ENCODE measurements around the gene CHCHD4. TPM values are rescaled to one million over a fixed set of nuclear protein-coding genes. Genes with fewer than 3 reads are reported as not detected.
A peak's percentile ranks its signal among the peaks of the same experiment; 100 is the strongest.

CHCHD4 gene
- polyA plus RNA-seq, 1 donor = 17.7 TPM

DNA sequence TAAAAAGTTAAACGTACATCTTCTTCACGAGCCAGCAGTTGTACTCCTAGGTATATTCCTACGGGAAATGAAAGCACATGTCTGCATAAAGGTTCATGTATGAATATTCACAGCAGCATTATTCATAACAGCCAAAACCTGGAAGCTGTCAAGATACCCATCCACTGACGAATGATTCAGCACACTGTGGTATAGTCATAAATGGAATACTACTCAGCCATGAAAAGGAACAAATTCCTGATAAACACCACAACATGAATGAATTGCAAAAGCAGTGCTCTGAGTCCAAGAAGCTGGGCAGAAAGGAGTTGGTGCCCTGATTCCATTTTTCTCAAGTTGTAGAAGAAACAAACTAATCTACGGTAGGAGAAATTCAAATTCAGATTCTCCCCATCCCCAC lies 4.1 kb upstream of the CHCHD4 start:
- no peak overlapping the region for H3K27ac ChIP-seq (ENCODE audit: low read length)
- WGBS (ENCODE audit: insufficient coverage, low lambda C conversion rate) = no CpG with 5 or more reads among the region's 5 CpGs
- peaks cover 58% of the 10 kb centered on the region for H3K36me3 ChIP-seq (ENCODE audit: control insufficient read depth, insufficient read depth, low read length)
- H3K4me3 ChIP-seq (ENCODE audit: low read length) = no peak overlapping the region
- H3K9me3 ChIP-seq (ENCODE audit: control insufficient read depth, low read depth, low read length) = no peaks in the 10 kb centered on the region
- peaks cover 29% of the 10 kb centered on the region for H3K4me1 ChIP-seq (ENCODE audit: control insufficient read depth, insufficient read depth, low read length)
- H3K27me3 ChIP-seq (ENCODE audit: control insufficient read depth, insufficient read depth, low read length) = no peaks in the 10 kb centered on the region
- DNase-seq = no peak

DNA sequence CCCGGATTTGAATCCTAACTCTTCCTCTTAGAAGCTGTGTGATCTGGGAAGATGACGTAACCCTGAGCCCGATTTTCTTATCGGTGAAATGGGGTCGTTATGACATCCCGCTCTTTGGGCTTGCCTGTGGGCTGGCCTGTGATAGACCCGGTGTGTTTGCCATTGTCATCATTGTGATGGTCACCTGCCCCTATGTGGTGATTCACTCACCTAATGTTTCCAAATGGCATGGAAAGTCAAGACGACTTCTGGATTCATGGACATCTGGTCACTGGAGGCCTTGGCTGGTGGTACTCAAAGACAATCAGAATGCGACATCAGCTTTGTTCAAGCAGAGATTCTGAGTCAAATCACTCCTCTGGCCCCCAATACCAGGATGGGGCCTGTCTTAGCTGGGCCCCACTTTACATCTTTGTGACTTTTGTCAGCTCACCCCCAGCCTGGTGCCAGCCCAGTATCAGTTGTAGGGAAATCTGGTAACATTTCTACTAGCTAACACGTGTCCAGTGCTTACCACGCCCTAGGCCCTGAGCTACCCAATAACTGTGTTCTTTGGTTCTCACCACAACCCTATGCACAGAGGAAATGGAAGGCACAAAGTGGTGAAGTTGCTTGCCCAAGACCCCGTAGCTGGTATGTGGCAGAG lies 3.0 kb upstream of the CHCHD4 start:
- no peak for DNase-seq
- Histone ChIP-seq H3K9me3 (ENCODE audit: control insufficient read depth, low read depth, low read length) (no peaks in the 10 kb centered on the region), H3K4me1 (ENCODE audit: control insufficient read depth, insufficient read depth, low read length) (peaks cover 29% of the 10 kb centered on the region), H3K27ac (ENCODE audit: low read length) (no peak overlapping the region), H3K4me3 (ENCODE audit: low read length) (no peak overlapping the region), H3K27me3 (ENCODE audit: control insufficient read depth, insufficient read depth, low read length) (no peaks in the 10 kb centered on the region), H3K36me3 (ENCODE audit: control insufficient read depth, insufficient read depth, low read length) (peaks cover 49% of the 10 kb centered on the region)
- no CpG with 5 or more reads among the region's 12 CpGs for WGBS (ENCODE audit: insufficient coverage, low lambda C conversion rate)

DNA sequence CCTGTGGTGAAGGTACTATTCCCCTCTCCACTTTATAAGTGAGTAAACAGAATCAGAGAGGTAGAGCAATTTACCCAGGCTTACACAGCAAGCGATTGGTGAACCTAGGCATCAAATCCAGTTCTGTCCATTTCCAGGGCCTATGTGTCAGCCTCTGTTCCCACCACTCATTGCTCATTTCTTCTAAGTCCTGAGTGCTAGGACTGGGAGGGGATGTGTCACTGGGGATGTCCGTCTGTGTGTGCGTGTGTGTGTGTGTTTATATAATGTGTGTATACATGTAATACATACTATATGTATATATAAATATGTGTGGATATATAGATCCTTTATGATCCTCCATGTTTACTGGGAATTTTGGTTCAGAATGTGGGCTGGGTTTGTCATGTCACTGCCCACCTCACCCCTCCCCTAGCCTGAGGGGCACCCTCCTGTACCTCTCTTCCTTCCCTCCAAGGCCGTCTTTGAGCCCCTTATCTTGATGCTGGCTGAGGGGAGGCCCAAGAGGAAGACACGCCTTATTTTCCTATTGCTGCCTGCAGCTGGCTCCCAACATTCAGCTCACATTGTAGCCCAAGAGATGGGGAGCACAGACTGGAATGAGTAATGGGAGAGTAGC lies 2.3 kb upstream of the CHCHD4 start:
- Histone ChIP-seq H3K27me3 (ENCODE audit: control insufficient read depth, insufficient read depth, low read length) (no peaks in the 10 kb centered on the region), H3K9me3 (ENCODE audit: control insufficient read depth, low read depth, low read length) (no peaks in the 10 kb centered on the region), H3K36me3 (ENCODE audit: control insufficient read depth, insufficient read depth, low read length) (peaks cover 42% of the 10 kb centered on the region), H3K27ac (ENCODE audit: low read length) (no peak overlapping the region), H3K4me3 (ENCODE audit: low read length) (no peak overlapping the region), H3K4me1 (ENCODE audit: control insufficient read depth, insufficient read depth, low read length) (peaks cover 27% of the 10 kb centered on the region)
- DNase-seq = no peak
- no CpG with 5 or more reads among the region's 5 CpGs for WGBS (ENCODE audit: insufficient coverage, low lambda C conversion rate)

DNA sequence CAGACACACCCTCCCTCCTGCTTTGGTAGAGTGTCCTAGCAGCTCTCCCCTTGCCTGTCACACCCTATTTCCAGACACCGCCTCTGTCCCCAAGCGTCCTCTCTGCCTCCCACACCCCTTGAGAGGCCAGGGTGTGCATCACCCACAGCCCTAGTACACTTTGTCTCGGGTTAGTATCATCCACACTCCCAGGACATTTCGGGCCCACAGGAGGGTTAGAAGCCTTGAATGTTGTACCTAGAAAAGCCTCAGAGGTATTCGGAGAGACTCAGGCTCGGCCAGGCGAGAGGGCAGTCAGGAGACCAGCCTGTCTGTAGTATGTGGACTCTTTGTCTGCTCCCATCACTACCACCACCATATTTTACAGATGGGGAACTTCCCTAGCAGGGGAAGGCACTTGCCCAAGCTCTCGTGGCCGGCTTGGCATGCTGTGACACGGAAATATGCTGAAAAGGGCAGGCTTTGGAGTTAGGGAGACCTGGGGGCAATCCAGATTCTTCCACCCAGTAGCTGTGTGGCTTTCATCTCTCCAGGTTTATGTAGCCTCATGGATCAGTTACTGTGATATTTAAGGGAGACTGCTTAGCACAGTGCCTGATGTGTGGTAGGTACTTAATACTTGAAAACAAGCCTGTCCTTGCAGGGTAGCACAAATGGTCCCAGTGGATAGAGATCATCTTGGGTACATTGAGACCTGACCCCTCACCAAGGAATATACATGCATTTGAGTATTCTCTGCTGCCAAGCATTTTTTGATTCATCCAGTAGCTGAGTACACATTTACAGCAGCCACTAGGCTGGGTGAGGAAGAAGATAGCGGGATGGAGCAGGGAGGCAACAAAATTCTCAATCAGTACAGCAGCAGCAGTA lies 1.6 kb upstream of the CHCHD4 start:
- Histone ChIP-seq H3K4me3 (ENCODE audit: low read length) (peak overlapping the region; percentile 82), H3K36me3 (ENCODE audit: control insufficient read depth, insufficient read depth, low read length) (peaks cover 35% of the 10 kb centered on the region), H3K4me1 (ENCODE audit: control insufficient read depth, insufficient read depth, low read length) (peaks cover 28% of the 10 kb centered on the region), H3K9me3 (ENCODE audit: control insufficient read depth, low read depth, low read length) (no peaks in the 10 kb centered on the region), H3K27me3 (ENCODE audit: control insufficient read depth, insufficient read depth, low read length) (no peaks in the 10 kb centered on the region), H3K27ac (ENCODE audit: low read length) (peak overlapping the region; percentile 89)
- WGBS (ENCODE audit: insufficient coverage, low lambda C conversion rate) = no CpG with 5 or more reads among the region's 11 CpGs
- no peak for DNase-seq

DNA sequence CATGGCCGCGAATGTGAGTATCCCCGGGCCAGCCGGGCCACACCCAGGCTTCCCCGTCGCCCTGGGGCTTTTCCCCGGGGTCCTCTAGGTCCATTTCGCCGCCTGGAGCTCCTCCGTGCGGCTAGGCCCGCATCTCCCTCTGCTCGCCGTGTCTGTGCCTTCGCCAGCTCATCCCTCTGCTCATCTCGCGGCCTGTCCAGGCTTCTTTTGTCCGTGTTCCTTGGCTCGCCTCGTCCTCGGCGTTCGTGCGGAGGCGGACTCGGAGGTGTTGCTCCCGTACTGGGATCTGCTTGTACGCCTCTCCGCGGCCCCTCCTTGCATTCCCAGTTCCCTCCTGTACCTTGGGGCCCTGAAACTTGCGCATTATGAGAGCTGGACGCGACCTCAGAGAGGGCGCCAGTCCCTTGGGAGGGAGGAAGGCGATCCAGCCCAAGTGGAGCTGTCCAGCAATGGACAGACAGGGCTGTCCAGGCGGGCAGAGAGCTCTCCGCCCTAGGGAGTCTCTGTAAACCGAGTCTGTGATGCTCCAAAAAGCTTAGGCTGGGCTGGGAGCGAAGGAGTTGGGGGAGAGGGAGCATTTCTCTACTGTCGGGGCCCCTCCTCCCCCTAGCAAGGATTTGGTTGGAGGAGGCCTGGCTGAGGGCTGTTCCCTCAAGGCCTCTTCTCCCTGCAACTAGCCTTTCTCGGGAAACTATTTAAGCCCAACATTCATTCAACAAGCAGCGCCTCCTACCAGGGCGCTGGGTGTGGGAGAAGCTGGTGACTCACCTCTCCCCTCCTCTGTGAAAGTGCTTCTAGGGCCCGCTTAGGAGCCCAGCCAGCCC lies 735 bp upstream of the CHCHD4 start:
- no CpG with 5 or more reads among the region's 44 CpGs for WGBS (ENCODE audit: insufficient coverage, low lambda C conversion rate)
- no peaks in the 10 kb centered on the region for H3K9me3 ChIP-seq (ENCODE audit: control insufficient read depth, low read depth, low read length)
- H3K36me3 ChIP-seq (ENCODE audit: control insufficient read depth, insufficient read depth, low read length) = peaks cover 26% of the 10 kb centered on the region
- H3K4me1 ChIP-seq (ENCODE audit: control insufficient read depth, insufficient read depth, low read length) = peaks cover 29% of the 10 kb centered on the region
- no peaks in the 10 kb centered on the region for H3K27me3 ChIP-seq (ENCODE audit: control insufficient read depth, insufficient read depth, low read length)
- DNase-seq = peak; percentile 52 to 77
- H3K27ac ChIP-seq (ENCODE audit: low read length) = peak overlapping the region; percentile 89
- H3K4me3 ChIP-seq (ENCODE audit: low read length) = peak overlapping the region; percentile 82

DNA sequence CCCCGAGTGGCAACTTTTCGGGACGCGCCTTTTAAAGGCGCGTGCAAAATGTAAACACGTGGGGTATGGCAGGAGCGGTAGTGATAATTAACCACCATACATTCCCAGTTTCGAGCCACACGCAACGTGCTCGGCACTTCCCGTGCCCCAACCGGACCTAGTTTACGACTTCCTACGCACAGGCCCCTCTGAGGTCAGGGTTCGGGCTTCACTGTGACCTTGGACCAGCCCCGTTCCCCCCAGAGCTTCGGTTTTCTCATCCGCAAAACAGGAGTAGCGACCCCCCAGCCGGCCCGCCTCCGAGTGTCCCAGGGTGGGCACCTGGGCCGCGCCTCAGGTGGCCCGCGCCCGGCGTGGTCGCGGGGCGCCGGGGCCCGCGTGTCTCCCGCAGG lies 451 bp downstream of the CHCHD4 start:
- no CpG with 5 or more reads among the region's 37 CpGs for WGBS (ENCODE audit: insufficient coverage, low lambda C conversion rate)
- H3K36me3 ChIP-seq (ENCODE audit: control insufficient read depth, insufficient read depth, low read length) = peaks cover 16% of the 10 kb centered on the region
- H3K4me3 ChIP-seq (ENCODE audit: low read length) = peak overlapping the region; percentile 82
- H3K4me1 ChIP-seq (ENCODE audit: control insufficient read depth, insufficient read depth, low read length) = peaks cover 40% of the 10 kb centered on the region
- H3K9me3 ChIP-seq (ENCODE audit: control insufficient read depth, low read depth, low read length) = no peaks in the 10 kb centered on the region
- no peaks in the 10 kb centered on the region for H3K27me3 ChIP-seq (ENCODE audit: control insufficient read depth, insufficient read depth, low read length)
- H3K27ac ChIP-seq (ENCODE audit: low read length) = peak overlapping the region; percentile 63
- DNase-seq = peak; percentile 60 to 87

DNA sequence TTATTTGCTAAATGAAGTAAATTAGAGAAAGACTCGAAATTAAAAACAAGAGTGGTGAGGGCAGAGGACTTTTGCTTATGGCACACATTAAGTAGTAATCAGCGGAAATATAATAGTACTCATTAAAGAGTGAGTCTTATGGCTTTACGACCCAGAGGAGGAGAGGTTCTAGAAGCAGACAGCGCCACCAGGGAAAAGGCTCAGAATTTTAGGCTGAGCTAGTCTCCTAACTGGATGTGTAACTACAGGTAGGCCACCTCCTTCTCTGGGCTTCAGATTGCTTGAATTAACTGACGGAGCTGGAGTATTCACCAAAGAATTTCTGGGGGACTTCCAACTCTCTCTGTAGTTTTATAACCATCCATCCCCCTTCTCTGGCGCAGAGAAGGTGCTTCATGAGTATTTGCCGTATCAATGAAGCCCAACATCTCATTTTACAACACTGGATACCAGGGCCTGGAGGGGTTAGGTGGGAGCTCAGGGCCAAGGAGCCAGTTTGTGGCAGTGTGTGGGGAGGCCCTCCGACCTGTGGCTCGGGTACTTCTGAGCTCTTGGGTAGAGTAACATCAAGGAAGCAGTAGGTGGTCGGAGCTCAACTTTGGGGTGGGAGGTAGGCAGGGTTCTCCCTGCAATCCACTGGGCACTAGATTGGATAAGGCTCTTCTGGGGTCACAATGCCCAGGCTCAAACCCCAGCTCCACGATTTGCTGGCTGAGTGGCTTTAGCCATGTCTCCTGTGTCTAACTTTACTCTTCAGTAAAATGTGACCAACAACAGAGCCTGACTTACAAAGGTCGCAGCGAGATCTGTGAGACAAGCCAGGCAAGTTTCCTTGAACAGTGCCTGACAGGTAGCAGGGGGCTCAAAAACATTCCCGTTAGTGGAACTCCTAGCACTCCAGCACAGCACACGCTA lies 1.1 kb downstream of the CHCHD4 start:
- no peaks in the 10 kb centered on the region for H3K9me3 ChIP-seq (ENCODE audit: control insufficient read depth, low read depth, low read length)
- peak overlapping the region; percentile 82 for H3K4me3 ChIP-seq (ENCODE audit: low read length)
- H3K27ac ChIP-seq (ENCODE audit: low read length) = peak overlapping the region; percentile 63
- H3K36me3 ChIP-seq (ENCODE audit: control insufficient read depth, insufficient read depth, low read length) = peaks cover 11% of the 10 kb centered on the region
- no peak for DNase-seq
- H3K4me1 ChIP-seq (ENCODE audit: control insufficient read depth, insufficient read depth, low read length) = peaks cover 46% of the 10 kb centered on the region
- no peaks in the 10 kb centered on the region for H3K27me3 ChIP-seq (ENCODE audit: control insufficient read depth, insufficient read depth, low read length)
- WGBS (ENCODE audit: insufficient coverage, low lambda C conversion rate) = 94% methylated on average over 2 of the region's 15 CpGs

DNA sequence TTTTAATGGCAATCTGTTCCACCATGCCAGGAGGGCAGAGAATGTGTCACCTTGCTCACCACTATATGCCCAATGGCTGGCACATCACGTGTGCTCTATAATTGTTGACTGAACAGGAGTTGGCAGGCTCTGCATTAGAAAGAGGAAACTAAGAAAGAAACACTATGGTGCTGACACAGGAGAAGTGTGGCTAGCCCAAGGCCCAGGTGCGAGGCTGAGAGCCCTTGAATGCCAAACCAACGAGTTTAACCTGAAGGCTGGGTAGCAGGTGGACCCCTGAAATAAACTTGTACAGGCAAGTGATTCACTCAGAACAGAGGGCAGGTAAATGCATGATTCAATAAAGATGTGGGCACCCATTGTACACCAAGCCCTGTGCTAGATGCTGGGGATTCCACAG lies 2.4 kb downstream of the CHCHD4 start:
- Histone ChIP-seq H3K9me3 (ENCODE audit: control insufficient read depth, low read depth, low read length) (no peaks in the 10 kb centered on the region), H3K36me3 (ENCODE audit: control insufficient read depth, insufficient read depth, low read length) (peaks cover 1% of the 10 kb centered on the region), H3K4me1 (ENCODE audit: control insufficient read depth, insufficient read depth, low read length) (peaks cover 50% of the 10 kb centered on the region), H3K27ac (ENCODE audit: low read length) (no peak overlapping the region), H3K4me3 (ENCODE audit: low read length) (no peak overlapping the region), H3K27me3 (ENCODE audit: control insufficient read depth, insufficient read depth, low read length) (no peaks in the 10 kb centered on the region)
- no peak for DNase-seq
- no CpG with 5 or more reads among the region's 3 CpGs for WGBS (ENCODE audit: insufficient coverage, low lambda C conversion rate)

DNA sequence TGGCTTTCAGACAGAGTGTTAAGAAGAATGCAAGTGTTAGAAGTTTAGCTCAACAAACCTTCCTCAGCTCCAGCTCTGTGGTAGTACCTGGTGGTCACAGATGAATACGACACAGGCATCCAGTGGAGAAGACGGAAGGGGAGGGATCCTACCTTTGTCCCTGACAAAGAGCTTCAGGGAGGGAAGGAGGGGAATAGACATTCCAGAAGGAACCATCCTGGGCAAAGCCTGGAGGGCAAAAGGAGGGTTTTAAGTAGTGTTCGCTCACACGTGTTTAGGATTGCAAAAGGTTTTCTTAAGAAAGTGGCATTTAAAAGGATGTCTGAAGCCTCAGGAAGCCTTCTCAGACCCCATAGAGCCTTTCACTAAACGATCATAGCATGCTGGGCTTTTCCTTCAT lies 2.8 kb downstream of the CHCHD4 start:
- no peaks in the 10 kb centered on the region for H3K9me3 ChIP-seq (ENCODE audit: control insufficient read depth, low read depth, low read length)
- H3K36me3 ChIP-seq (ENCODE audit: control insufficient read depth, insufficient read depth, low read length) = peaks cover 3% of the 10 kb centered on the region
- H3K4me1 ChIP-seq (ENCODE audit: control insufficient read depth, insufficient read depth, low read length) = peaks cover 50% of the 10 kb centered on the region
- no peaks in the 10 kb centered on the region for H3K27me3 ChIP-seq (ENCODE audit: control insufficient read depth, insufficient read depth, low read length)
- H3K27ac ChIP-seq (ENCODE audit: low read length) = peak overlapping the region; percentile 44
- DNase-seq = no peak
- H3K4me3 ChIP-seq (ENCODE audit: low read length) = no peak overlapping the region
- WGBS (ENCODE audit: insufficient coverage, low lambda C conversion rate) = no CpG with 5 or more reads among the region's 5 CpGs

All from large intestine (tissue), 3 donors.